Smooth muscle cell (in vitro differentiated cells): ENCODE data around the gene NTN4. TPM values are rescaled to one million over a fixed set of nuclear protein-coding genes. Genes with fewer than 3 reads are reported as not detected.

Source experiments
- DNase-seq: peaks from one replicate; lab custom pipeline; 2025; ENCODE audit not compliant: unreplicated experiment; lab: John Stamatoyannopoulos, UW
- H2AFZ ChIP-seq: fragments of 200-600 bp; sonication (generic); 2 replicates; pipeline ENCODE4 v1.6.0; 2016; ENCODE audit warnings: antibody characterized with exemption, low read depth, mild to moderate bottlenecking
- H3F3A ChIP-seq: fragments of 200-600 bp; sonication (generic); 2 replicates; pipeline ENCODE4 v1.6.0; 2017; ENCODE audit warnings: antibody characterized with exemption, low read depth
- H3K27ac ChIP-seq: fragments of 200-600 bp; sonication (generic); 2 replicates; pipeline ENCODE4 v1.5.1; 2016; ENCODE audit warnings: low read depth, mild to moderate bottlenecking
- H3K27me3 ChIP-seq: fragments of 200-600 bp; sonication (generic); 2 replicates; pipeline ENCODE4 v1.6.1; 2016; ENCODE audit warnings: low read depth, mild to moderate bottlenecking
- H3K36me3 ChIP-seq: fragments of 200-600 bp; sonication (generic); 2 replicates; pipeline ENCODE4 v1.5.1; 2016; ENCODE audit warnings: low read depth
- H3K4me1 ChIP-seq: fragments of 200-600 bp; sonication (generic); 2 replicates; pipeline ENCODE4 v1.5.1; 2016; ENCODE audit warnings: low read depth
- H3K4me2 ChIP-seq: fragments of 200-600 bp; sonication (generic); 2 replicates; pipeline ENCODE4 v1.6.0; 2016; ENCODE audit warnings: mild to moderate bottlenecking
- H3K4me3 ChIP-seq: fragments of 200-600 bp; sonication (generic); 2 replicates; pipeline ENCODE4 v1.5.1; 2016; ENCODE audit warnings: mild to moderate bottlenecking
- H3K79me2 ChIP-seq: fragments of 200-600 bp; sonication (generic); 2 replicates; pipeline ENCODE4 v1.6.0; 2016; ENCODE audit warnings: low read depth, mild to moderate bottlenecking
- H3K9ac ChIP-seq: fragments of 200-600 bp; sonication (generic); 2 replicates; pipeline ENCODE4 v1.6.0; 2016; ENCODE audit warnings: low read depth
- H3K9me3 ChIP-seq: fragments of 200-600 bp; sonication (generic); replicated peaks from 2 replicates; pipeline ENCODE4 v1.5.1; 2016; ENCODE audit warnings: low read depth
- H4K20me1 ChIP-seq: fragments of 200-600 bp; sonication (generic); 2 replicates; pipeline ENCODE4 v1.6.0; 2016; ENCODE audit warnings: low read depth
- CTCF ChIP-seq: fragments of 200-600 bp; sonication (generic); IDR thresholded peaks from 2 replicates; pipeline ENCODE4 v1.5.1; 2017; ENCODE audit warnings: borderline replicate concordance, mild to moderate bottlenecking, antibody characterized with exemption; ENCODE audit not compliant: insufficient read depth, poor library complexity, severe bottlenecking
- WGBS: methylation state at CpG from one replicate; pipeline ENCODE4 v1.1.7; 2016; ENCODE audit warnings: low lambda C conversion rate; 5-methylcytosine and 5-hydroxymethylcytosine counted together
- polyA plus RNA-seq: library from polyadenylated mRNA; unstranded; fragments of >200 nt; fragmentation: Nextera tagmentation; extraction: Ambion mirVana; gene quantifications from 2 replicates; pipeline ENCODE4 v1.2.1, GENCODE V29; 2016
- total RNA-seq: library from RNA; depleted of rRNA; stranded (reverse); fragments of >200 nt; gene quantifications from 2 replicates; pipeline ENCODE4 v1.2.3, GENCODE V29; 2014

The NTN4 gene
- total and polyA plus RNA-seq, 2 experiments from 2014 or later = 0.94 TPM; not detected in 1

GRCh38 chr12:95790917-95791849, 619 bp upstream of the NTN4 start:
- WGBS = 5% methylated on average over 31 of the region's 49 CpGs
- Histone ChIP-seq H3K27ac (no peak overlapping the region), H3K9ac (no peak overlapping the region), H3K79me2 (no peaks in the 10 kb centered on the region), H3K4me2 (peak overlapping the region; percentile 97), H3F3A (no peaks in the 10 kb centered on the region), H3K9me3 (no peaks in the 10 kb centered on the region), H2AFZ (peak overlapping the region; percentile 74), H3K27me3 (peaks cover 93% of the 10 kb centered on the region), H3K4me1 (peaks cover 4% of the 10 kb centered on the region), H4K20me1 (no peaks in the 10 kb centered on the region), H3K4me3 (peak overlapping the region; percentile 63), H3K36me3 (no peaks in the 10 kb centered on the region)
- TF ChIP-seq CTCF = no peak
- no peak for DNase-seq

- no peak overlapping the region for H3K27ac ChIP-seq
- no peaks in the 10 kb centered on the region for H3F3A ChIP-seq
- H4K20me1 ChIP-seq = no peaks in the 10 kb centered on the region
- no peaks in the 10 kb centered on the region for H3K9me3 ChIP-seq
- TF ChIP-seq CTCF = no peak
- peak overlapping the region; percentile 97 for H3K4me2 ChIP-seq
- H3K4me3 ChIP-seq = peak overlapping the region; percentile 63
- no peaks in the 10 kb centered on the region for H3K36me3 ChIP-seq
- peaks cover 4% of the 10 kb centered on the region for H3K4me1 ChIP-seq
- WGBS = 5% methylated on average over 39 of the region's 39 CpGs
- peaks cover 89% of the 10 kb centered on the region for H3K27me3 ChIP-seq
- no peak for DNase-seq
- no peak overlapping the region for H3K9ac ChIP-seq
- H3K79me2 ChIP-seq = no peaks in the 10 kb centered on the region
- peak overlapping the region; percentile 76 for H2AFZ ChIP-seq
These were observed 1.2 kb downstream of the NTN4 start for GRCh38 chr12:95789126-95790032.

- peaks cover 4% of the 10 kb centered on the region for H3K4me1 ChIP-seq
- H3K27ac ChIP-seq = no peak overlapping the region
- H2AFZ ChIP-seq = no peak overlapping the region
- no peak overlapping the region for H3K4me2 ChIP-seq
- DNase-seq = no peak
- no peaks in the 10 kb centered on the region for H4K20me1 ChIP-seq
- no peaks in the 10 kb centered on the region for H3K36me3 ChIP-seq
- no peak overlapping the region for H3K9ac ChIP-seq
- WGBS = 43% methylated on average over 1 of the region's 1 CpG
- no peak for TF ChIP-seq CTCF
- H3K79me2 ChIP-seq = no peaks in the 10 kb centered on the region
- H3K27me3 ChIP-seq = peaks cover 84% of the 10 kb centered on the region
- H3K9me3 ChIP-seq = no peaks in the 10 kb centered on the region
- no peaks in the 10 kb centered on the region for H3F3A ChIP-seq
- H3K4me3 ChIP-seq = peak overlapping the region; percentile 63
These were observed 1.9 kb downstream of the NTN4 start for GRCh38 chr12:95788637-95789036.
